Measurements from ENCODE around the gene ATP1B3. TPM values are rescaled to one million over a fixed set of nuclear protein-coding genes. Genes with fewer than 3 reads are reported as not detected.
A peak's percentile ranks its signal among the peaks of the same experiment; 100 is the strongest.

ATP1B3 gene
- total and polyA plus RNA-seq, 9 of the 15 experiments (the other 6 are each of a cell fraction or from before 2014, with no cell fraction given) = 48.3 to 202 (median 123) TPM

DNA sequence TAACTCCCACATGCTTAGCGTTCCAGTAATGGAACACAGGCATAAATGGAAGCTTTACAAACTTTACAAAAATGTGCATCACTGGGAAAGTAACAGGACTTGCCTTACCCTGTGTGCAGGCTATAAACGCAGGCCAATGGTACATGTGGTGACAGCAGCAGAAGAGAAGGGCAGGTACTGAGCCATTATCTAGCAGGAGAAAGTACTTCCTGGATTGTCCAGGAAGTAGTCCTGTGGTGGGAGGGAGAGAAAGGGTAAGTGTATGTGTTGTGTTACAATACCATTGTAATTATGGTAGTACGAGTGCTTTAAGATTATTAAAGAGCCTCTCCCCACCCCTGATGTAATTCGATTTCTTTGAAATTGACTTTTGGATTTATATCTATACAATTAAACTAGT lies 5.3 kb downstream of the ATP1B3 start (continued):
- TF ChIP-seq ZNF584 (CRISPR knock-in tag; IDR thresholded peaks at IDR 0.05; ENCODE audit: low read depth) (no peak), POLR3A (IDR thresholded peaks at IDR 0.05; ENCODE audit: borderline replicate concordance, extremely low read depth, insufficient read depth, insufficient read length) (no peak), ILF3 (IDR thresholded peaks at IDR 0.05; ENCODE audit: borderline replicate concordance) (no peak), ETV1 (tag; conservative IDR thresholded peaks at IDR 0.05; ENCODE audit: low read depth) (peak; percentile 42; the same call in 1 of the 2 replicates), ZNF124 (CRISPR knock-in tag; IDR thresholded peaks at IDR 0.05) (no peak), CCNT2 (IDR thresholded peaks at IDR 0.05; ENCODE audit: borderline replicate concordance, extremely low read depth, insufficient read length, low read depth, low read length) (no peak), MEIS2 (IDR thresholded peaks at IDR 0.05; ENCODE audit: partially characterized antibody) (no peak), GTF2F1 (IDR thresholded peaks at IDR 0.05; ENCODE audit: low read depth, low read length) (no peak), PHB (CRISPR knock-in tag; IDR thresholded peaks at IDR 0.05) (no peak), XRCC5 (IDR thresholded peaks at IDR 0.05; ENCODE audit: low read depth, low read length) (no peak), FOXK1 (CRISPR knock-in tag; IDR thresholded peaks at IDR 0.05; ENCODE audit: borderline replicate concordance) (no peak), NR2C1 (IDR thresholded peaks at IDR 0.05) (peak; percentile 93), NR2C1 (tag; IDR thresholded peaks at IDR 0.05) (peak; percentile 96), PHF20 (IDR thresholded peaks at IDR 0.05; ENCODE audit: partially characterized antibody) (peak; percentile 29)
- TF ChIP-seq, protein P1, sequence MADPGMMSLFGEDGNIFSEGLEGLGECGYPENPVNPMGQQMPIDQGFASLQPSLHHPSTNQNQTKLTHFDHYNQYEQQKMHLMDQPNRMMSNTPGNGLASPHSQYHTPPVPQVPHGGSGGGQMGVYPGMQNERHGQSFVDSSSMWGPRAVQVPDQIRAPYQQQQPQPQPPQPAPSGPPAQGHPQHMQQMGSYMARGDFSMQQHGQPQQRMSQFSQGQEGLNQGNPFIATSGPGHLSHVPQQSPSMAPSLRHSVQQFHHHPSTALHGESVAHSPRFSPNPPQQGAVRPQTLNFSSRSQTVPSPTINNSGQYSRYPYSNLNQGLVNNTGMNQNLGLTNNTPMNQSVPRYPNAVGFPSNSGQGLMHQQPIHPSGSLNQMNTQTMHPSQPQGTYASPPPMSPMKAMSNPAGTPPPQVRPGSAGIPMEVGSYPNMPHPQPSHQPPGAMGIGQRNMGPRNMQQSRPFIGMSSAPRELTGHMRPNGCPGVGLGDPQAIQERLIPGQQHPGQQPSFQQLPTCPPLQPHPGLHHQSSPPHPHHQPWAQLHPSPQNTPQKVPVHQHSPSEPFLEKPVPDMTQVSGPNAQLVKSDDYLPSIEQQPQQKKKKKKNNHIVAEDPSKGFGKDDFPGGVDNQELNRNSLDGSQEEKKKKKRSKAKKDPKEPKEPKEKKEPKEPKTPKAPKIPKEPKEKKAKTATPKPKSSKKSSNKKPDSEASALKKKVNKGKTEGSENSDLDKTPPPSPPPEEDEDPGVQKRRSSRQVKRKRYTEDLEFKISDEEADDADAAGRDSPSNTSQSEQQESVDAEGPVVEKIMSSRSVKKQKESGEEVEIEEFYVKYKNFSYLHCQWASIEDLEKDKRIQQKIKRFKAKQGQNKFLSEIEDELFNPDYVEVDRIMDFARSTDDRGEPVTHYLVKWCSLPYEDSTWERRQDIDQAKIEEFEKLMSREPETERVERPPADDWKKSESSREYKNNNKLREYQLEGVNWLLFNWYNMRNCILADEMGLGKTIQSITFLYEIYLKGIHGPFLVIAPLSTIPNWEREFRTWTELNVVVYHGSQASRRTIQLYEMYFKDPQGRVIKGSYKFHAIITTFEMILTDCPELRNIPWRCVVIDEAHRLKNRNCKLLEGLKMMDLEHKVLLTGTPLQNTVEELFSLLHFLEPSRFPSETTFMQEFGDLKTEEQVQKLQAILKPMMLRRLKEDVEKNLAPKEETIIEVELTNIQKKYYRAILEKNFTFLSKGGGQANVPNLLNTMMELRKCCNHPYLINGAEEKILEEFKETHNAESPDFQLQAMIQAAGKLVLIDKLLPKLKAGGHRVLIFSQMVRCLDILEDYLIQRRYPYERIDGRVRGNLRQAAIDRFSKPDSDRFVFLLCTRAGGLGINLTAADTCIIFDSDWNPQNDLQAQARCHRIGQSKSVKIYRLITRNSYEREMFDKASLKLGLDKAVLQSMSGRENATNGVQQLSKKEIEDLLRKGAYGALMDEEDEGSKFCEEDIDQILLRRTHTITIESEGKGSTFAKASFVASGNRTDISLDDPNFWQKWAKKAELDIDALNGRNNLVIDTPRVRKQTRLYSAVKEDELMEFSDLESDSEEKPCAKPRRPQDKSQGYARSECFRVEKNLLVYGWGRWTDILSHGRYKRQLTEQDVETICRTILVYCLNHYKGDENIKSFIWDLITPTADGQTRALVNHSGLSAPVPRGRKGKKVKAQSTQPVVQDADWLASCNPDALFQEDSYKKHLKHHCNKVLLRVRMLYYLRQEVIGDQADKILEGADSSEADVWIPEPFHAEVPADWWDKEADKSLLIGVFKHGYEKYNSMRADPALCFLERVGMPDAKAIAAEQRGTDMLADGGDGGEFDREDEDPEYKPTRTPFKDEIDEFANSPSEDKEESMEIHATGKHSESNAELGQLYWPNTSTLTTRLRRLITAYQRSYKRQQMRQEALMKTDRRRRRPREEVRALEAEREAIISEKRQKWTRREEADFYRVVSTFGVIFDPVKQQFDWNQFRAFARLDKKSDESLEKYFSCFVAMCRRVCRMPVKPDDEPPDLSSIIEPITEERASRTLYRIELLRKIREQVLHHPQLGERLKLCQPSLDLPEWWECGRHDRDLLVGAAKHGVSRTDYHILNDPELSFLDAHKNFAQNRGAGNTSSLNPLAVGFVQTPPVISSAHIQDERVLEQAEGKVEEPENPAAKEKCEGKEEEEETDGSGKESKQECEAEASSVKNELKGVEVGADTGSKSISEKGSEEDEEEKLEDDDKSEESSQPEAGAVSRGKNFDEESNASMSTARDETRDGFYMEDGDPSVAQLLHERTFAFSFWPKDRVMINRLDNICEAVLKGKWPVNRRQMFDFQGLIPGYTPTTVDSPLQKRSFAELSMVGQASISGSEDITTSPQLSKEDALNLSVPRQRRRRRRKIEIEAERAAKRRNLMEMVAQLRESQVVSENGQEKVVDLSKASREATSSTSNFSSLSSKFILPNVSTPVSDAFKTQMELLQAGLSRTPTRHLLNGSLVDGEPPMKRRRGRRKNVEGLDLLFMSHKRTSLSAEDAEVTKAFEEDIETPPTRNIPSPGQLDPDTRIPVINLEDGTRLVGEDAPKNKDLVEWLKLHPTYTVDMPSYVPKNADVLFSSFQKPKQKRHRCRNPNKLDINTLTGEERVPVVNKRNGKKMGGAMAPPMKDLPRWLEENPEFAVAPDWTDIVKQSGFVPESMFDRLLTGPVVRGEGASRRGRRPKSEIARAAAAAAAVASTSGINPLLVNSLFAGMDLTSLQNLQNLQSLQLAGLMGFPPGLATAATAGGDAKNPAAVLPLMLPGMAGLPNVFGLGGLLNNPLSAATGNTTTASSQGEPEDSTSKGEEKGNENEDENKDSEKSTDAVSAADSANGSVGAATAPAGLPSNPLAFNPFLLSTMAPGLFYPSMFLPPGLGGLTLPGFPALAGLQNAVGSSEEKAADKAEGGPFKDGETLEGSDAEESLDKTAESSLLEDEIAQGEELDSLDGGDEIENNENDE (IDR thresholded peaks at IDR 0.05; ENCODE audit: low read depth, low read length) = no peak
- TF ChIP-seq, protein P2, sequence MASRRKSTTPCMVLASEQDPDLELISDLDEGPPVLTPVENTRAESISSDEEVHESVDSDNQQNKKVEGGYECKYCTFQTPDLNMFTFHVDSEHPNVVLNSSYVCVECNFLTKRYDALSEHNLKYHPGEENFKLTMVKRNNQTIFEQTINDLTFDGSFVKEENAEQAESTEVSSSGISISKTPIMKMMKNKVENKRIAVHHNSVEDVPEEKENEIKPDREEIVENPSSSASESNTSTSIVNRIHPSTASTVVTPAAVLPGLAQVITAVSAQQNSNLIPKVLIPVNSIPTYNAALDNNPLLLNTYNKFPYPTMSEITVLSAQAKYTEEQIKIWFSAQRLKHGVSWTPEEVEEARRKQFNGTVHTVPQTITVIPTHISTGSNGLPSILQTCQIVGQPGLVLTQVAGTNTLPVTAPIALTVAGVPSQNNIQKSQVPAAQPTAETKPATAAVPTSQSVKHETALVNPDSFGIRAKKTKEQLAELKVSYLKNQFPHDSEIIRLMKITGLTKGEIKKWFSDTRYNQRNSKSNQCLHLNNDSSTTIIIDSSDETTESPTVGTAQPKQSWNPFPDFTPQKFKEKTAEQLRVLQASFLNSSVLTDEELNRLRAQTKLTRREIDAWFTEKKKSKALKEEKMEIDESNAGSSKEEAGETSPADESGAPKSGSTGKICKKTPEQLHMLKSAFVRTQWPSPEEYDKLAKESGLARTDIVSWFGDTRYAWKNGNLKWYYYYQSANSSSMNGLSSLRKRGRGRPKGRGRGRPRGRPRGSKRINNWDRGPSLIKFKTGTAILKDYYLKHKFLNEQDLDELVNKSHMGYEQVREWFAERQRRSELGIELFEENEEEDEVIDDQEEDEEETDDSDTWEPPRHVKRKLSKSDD (conservative IDR thresholded peaks at IDR 0.05; ENCODE audit: low read length) = no peak
